Measurements from ENCODE around the gene RAET1L. TPM values are rescaled to one million over a fixed set of nuclear protein-coding genes. Genes with fewer than 3 reads are reported as not detected.

Gene RAET1L
- total and polyA plus RNA-seq, 2 donors (not counting 3 experiments of a cell fraction or from before 2014, with no cell fraction given), result not detected

GRCh38 chr6:149983145-149983544 lies 42.2 kb downstream of the RAET1L start:
- H3K9ac ChIP-seq (replicated peaks; ENCODE audit: extremely low read depth, insufficient read depth, low read length), result no peak overlapping the region
- CTCF ChIA-PET, result interaction anchor here (1.2 kb wide), 1 partner anchor 33 kb away, joined by 3 read pairs; no protein-coding TSS in a partner anchor
- H3K4me2 ChIP-seq (ENCODE audit: insufficient read depth, low read length), result no peak overlapping the region
- BruUV-seq (replicated peaks), result no TSS peak
- H4K20me1 ChIP-seq (replicated peaks; ENCODE audit: control insufficient read depth, extremely low read depth, insufficient read depth, low read length), result no peaks in the 10 kb centered on the region
- no peak overlapping the region for H3K27ac ChIP-seq (ENCODE audit: insufficient read depth, low read depth, low read length)
- intact Hi-C loops (cut with micrococcal nuclease) (no loop called here), dilution Hi-C loops (cut with MboI; ENCODE audit: extremely low pct_ligation_motif_present, low sequenced_read_pairs) (no loop called here)
- no peaks in the 10 kb centered on the region for H3K4me1 ChIP-seq (ENCODE audit: control insufficient read depth, extremely low read depth, insufficient read depth, low read length)
- no peak overlapping the region for H3K4me3 ChIP-seq (replicated peaks in 1 of 3; ENCODE audit: insufficient read depth in 1 of 3, low read depth in 1 of 3, low read length in 3 of 3)
- no peaks in the 10 kb centered on the region for H3K79me2 ChIP-seq (ENCODE audit: control insufficient read depth, insufficient read depth, low read length)
- FAIRE-seq, result no peak
- H3K27me3 ChIP-seq (ENCODE audit: control insufficient read depth in 2 of 2, insufficient read depth in 2 of 2, low read length in 2 of 2), result peaks cover 59 to 73% of the 10 kb centered on the region in 2 experiments
- POLR2A ChIA-PET, result no interaction called here
- no peaks in the 10 kb centered on the region for H3K36me3 ChIP-seq (ENCODE audit: control insufficient read depth in 2 of 2, extremely low read depth in 1 of 2, insufficient read depth in 2 of 2, low read length in 2 of 2)
- no peak for DNase-seq (ENCODE audit: low read depth, low spot score)
- no peak for TF ChIP-seq CTCF (IDR thresholded peaks at IDR 0.05; ENCODE audit: extremely low read depth in 1 of 2, insufficient read depth in 1 of 2, low read depth in 1 of 2, low read length in 2 of 2)
- no peak for TF ChIP-seq POLR2A (IDR thresholded peaks at IDR 0.05; ENCODE audit: low read depth, low read length)
- no peak for TF ChIP-seq EZH2 (IDR thresholded peaks at IDR 0.05; ENCODE audit: borderline replicate concordance, low read depth, low read length, severe bottlenecking)
- TF ChIP-seq FOS (IDR thresholded peaks at IDR 0.05; ENCODE audit: borderline replicate concordance, insufficient read depth, low read length), result no peak
- TF ChIP-seq MYC (IDR thresholded peaks at IDR 0.05; ENCODE audit: low read depth, low read length), result no peak
- TF ChIP-seq JUN (IDR thresholded peaks at IDR 0.05; ENCODE audit: borderline replicate concordance, insufficient read depth, insufficient read length, low read depth), result no peak
- no peak for TF ChIP-seq MAX (IDR thresholded peaks at IDR 0.05; ENCODE audit: insufficient read depth, insufficient read length)
- no peaks in the 10 kb centered on the region for H3K9me3 ChIP-seq (replicated peaks; ENCODE audit: control insufficient read depth, insufficient read depth, low read length)
- no peaks in the 10 kb centered on the region for H3K9me1 ChIP-seq (replicated peaks; ENCODE audit: control insufficient read depth, extremely low read depth, insufficient read depth, low read length)
- no peak overlapping the region for H2AFZ ChIP-seq (ENCODE audit: low read depth, low read length)
